ENCODE results near the gene RSAD2.
"Not testable (repeated sequence)": the region's sequence is repeated elsewhere in the genome, so short reads cannot be mapped to it uniquely, and the experiment has no call there.

The RSAD2 gene, protein sequence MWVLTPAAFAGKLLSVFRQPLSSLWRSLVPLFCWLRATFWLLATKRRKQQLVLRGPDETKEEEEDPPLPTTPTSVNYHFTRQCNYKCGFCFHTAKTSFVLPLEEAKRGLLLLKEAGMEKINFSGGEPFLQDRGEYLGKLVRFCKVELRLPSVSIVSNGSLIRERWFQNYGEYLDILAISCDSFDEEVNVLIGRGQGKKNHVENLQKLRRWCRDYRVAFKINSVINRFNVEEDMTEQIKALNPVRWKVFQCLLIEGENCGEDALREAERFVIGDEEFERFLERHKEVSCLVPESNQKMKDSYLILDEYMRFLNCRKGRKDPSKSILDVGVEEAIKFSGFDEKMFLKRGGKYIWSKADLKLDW

DNA sequence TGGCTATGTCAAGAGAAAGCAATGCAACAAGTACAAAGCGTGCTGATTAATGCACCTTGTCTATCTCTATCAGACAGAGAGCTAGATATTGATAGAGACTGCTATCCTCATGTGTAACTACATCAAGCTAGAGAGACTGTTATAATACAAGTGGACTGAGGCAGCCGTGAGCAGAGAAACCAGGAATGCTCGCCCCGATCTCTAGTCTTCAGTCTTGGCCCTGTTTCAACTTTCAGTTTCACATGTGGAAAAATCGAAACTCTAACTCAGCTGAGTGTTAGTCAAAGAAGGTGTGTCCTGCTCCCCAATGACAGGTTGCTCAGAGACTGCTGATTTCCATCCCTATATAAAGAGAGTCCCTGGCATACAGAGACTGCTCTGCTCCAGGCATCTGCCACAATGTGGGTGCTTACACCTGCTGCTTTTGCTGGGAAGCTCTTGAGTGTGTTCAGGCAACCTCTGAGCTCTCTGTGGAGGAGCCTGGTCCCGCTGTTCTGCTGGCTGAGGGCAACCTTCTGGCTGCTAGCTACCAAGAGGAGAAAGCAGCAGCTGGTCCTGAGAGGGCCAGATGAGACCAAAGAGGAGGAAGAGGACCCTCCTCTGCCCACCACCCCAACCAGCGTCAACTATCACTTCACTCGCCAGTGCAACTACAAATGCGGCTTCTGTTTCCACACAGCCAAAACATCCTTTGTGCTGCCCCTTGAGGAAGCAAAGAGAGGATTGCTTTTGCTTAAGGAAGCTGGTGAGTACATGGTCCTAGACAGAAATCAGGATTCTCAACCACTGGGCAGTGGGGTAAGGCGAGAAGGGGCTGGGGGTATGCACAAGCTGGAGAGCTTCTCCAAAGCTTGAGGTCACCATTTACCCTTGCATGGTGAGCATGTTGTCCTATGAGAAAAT is at the start of gene RSAD2:
RSAD2 (plus strand) TSS at position 376 of the 903 bp plus-strand sequence; CDS start at position 400, 24 bp downstream.
- peak; percentile 46 for DNase-seq

DNA sequence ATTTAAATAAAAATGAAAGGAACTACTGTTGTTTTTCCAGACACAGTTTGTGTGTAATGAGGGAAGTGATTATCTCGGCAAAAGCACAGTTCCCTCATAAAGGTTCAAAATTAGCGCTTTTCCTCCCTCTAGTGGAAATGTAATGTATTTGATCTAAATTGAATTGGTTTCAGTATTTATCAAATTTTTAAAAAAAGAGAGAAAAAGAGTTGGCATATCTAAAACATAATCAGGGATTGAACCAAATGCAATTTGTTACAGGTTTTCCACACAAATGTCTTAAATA is 49.3 kb upstream of the RSAD2 start:
- DNase-seq = peak; percentile 45

DNA sequence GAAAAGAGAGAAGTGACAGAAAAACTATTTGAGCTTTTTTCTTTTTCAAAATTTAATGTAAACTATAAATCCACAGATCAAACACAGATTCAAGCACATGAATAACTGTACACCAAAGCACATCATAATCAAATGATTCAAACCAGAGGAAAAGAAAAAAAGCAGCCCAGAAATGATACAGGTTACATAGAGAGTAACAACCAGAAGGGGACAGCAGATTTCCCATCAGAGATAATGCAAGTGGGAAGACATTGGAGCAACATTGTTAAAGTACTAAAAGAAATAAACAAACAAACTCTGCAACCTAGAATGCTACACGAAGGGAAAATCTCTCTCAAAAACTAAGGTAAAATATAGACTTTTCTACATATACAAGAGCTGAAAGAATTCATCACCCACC is 46.3 kb upstream of the RSAD2 start:
- DNase-seq = no peak

DNA sequence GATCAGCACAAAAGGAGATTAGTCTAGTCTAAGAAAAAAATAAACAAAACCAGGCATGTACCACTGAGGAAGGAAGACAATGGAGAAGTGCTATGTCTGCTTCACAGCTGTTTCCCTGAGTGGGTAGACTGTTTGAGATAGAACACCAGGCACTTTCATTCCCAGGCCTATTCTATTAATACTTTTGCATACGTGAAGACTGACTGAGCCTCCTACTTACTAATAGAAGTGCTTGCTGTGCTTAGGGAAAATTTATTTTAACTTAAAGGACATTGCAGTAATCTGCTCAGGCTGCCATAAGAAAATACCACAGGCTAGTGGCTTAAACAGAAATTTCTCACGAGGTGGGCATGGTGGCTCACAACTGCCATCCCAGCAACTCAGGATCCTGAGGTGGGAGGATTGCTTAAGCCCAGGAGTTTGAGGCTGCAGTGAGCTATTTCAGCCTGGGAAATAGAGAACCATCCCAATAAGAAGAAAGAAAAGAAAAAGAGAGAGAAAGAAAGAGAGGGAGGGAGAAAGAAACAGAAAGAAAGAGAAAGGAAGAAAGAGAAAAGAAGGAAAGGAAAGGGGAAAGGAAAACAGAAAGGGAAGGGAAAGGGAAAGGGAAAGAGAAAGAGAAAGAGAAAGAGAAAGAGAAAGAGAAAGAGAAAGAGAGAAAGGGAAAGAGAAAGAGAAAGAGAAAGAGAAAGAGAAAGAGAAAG is 44.8 kb upstream of the RSAD2 start:
- DNase-seq = no peak

DNA sequence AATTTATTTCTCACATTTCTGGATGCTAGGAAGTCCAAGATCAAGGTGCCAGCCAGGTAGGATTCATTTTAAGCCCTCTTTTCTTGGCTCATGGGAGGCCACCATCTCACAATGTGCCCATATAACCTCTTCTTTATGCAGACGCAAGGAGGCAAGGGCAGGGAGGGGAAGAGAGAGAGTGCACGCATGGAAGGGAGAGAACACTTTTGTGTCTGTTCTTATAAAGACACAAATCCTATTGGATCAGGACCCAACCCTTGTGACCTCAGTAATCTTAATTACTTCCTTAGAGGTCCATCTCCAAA is 44.3 kb upstream of the RSAD2 start:
- no peak for DNase-seq

DNA sequence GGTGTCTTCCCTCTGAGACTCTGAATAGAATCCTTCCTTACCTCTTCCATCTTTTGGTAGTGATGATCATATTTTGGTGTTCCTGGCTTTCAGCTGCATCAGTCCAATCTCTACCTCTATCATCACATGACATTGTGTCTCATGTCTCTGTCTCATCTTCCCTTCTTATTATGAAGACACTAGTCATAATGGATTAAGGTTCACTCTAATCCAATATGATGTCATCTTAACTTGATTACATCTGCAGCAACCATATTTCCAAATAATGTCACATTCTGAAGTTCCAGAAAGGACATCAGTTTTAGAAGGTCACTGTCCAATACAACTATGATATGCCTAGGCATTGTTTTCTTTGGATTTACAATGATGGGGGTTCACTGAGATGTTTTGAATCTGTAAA is 43.4 kb upstream of the RSAD2 start:
- no peak for DNase-seq

DNA sequence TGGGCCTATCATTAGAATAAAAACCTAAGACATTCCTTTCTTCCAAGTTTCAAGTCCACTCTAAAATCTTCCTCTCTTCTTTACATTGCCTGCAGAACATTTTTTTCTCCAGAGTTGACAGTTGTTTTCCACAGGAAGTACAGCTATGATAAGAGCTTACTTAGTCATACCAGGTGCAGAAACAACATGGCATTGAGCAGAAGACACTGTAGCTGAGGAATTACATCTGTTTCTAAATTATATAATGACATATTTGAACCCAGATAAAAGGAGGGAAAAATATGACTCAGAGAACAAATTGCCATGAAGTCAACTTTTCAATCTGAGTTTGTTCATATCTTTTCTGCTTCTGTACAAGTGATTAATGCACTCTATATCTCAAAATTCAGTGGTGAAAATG is 42.1 kb upstream of the RSAD2 start:
- DNase-seq = no peak

DNA sequence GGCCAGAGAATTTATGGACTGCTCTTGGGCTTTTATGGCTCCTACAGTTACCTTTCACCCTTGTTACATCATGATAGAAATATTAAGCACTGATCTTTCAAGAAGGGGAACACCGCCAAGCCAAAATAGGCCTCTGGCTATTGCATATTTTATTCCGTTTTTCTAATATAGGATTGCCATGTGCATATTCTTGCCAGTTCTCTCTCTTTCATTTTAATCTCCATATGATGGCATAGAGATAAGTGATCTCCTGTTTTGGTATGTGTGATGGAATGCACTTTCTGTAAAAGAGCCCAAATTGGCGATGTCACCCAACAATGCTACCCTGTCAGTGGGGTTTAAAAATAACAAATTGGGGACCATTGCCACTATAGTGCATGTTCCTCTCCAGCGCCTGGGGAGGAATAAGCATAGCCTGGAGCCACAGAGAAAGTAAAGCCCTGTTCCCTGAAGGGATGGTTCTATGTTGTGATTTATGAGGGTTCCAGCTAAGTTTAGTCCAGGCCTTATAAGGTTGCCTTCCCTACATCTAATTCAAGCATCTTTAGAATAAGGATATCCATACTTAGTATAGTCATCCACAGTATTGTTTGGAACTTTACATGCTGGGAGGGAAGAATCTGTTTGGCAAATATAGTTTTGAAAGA is 38.8 kb upstream of the RSAD2 start:
- DNase-seq = no peak

DNA sequence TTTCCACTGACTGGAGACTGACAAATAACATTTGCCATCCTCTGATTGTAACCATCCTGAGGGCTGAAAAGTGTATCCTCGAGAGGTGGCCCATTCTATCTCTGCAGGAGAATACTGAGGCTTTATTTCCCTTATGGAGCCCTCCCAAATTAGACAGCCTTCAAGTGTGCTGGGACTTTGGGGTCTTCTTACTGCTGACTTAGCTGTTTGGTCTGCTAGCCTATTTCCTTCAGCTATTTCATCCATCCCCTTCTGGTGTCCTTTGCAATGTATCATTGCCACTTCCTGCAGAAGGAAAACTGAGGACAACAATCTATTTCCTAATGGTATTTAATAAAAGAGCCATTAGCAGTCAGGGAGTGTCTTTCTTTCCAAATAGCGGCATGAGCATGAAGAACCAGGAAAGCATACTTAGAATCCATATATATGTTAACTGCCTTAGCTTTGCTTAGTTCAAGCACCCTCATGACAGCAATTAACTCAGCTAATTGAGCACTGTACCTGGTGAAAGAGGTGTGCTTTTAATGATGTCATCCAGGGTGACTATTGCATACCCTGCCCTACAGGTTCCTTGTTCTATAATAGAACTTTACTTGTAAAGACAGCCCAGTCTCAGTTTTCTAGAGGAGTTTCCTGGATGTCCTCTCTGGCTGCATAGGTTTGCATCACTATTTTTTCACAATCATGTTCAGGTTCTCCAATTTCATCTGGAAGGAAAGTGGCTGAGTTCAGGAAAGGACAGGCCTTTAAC is 35.9 kb upstream of the RSAD2 start:
- DNase-seq = no peak

DNA sequence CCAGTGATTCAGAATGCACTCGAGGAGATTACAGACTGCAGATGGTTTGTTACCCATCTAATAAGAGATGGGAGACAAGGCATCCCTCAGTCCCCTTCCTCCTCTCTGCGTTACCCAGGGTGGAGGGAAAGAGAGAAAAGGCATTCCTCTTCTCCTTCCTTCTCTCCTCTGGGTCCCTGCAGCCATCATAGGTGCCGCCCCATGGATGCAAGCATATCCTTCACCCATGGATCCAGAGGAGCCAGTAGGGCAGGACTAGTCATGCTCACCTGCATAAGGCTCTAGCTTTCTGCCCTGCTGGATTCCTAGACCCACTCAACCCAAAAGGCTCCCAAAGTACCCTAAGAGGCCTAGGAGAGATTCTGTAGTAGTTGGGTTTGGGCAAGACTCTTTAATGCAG is 32.3 kb upstream of the RSAD2 start:
- no peak for DNase-seq

DNA sequence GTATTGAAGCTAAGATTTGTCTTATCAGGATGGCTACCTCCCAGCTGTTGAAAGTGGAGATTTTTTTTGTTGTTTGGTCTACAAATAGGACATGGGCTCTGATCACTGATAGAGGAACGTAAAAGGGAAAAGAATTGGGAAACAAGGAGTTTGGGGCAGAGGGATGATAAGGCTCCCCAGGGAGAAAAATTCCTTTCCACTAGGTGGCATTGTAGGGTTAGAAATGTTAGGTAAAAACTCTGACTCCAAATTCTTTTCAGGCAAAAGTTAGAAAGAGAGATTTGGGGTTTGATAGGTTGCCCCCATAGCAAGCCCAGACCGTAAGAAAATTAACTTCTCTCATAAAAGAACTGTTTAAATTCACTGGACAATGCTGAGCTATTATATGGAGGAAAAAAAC is 31.7 kb upstream of the RSAD2 start:
- DNase-seq = no peak

DNA sequence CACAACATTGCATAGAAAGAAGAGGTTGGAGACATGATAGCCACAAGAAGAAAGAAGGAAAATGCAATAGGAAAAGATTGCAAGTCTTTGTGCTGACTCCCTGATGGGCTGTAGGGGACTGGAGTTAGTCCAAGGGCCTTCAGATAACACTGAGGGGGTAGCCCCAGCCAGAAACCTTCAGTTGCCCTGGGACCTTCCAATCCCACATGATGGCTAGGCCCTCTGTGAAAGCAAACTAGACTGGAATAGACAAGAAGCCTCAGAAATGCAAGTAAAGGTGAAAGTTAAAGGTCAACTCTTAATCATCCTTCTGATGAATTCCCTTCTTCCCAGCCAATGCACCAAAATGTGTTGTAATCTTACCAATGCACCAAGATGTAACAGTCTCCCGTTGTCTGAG is 31.0 kb upstream of the RSAD2 start:
- no peak for DNase-seq

DNA sequence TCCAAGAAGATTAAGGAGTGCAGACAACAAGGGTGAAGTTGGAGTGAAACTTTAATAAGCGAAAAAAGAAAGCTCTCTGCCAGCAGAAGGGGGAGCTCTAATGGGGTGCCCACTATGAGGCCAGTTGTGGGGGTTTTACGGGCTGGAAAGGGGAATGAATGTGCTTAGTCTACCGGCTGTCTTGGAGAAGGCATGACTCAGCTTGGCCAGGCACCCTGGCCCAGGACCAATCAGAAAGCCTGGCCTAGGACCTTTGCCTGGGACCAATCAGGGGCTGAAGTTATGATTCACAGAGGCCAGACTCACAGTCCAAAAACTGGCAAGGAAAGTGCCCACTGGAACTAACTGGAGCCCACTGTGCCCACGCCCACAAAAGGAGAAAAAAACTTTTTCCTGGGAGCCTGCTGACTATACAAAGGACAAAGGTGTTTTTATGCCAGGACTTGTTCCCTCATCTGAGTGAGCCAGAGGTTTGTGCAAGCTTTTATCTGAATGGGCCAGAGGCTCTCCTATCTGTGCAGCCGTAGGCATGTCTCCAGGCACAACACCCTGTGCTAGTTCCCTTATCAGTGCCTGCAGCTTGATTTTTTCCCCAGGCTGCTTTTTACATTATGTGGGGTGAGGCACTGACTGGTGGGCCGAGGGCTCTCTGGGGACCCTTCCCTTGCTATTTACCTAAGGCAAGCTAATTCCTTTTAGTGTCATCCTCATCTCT is 30.5 kb upstream of the RSAD2 start:
- no peak for DNase-seq

DNA sequence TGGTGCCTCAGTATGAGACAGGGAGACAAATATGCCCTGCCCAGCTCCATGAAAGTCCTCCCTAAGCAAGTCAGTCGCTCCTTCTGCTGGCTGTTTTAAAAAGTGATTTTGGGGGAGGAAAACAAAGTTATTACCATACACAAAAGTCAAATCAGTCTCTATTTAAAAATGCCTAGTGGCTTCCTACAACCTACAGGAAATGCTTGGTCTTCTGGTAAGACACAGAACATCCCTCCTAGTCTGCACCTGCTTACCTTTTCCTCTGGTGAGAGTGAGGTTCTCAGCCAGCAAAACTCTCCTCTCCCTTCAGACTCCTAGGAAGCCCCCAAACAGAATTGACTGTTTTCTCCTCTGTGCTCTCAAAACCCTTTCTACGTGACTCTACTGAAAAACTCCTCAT is 25.4 kb upstream of the RSAD2 start:
- DNase-seq = no peak

DNA sequence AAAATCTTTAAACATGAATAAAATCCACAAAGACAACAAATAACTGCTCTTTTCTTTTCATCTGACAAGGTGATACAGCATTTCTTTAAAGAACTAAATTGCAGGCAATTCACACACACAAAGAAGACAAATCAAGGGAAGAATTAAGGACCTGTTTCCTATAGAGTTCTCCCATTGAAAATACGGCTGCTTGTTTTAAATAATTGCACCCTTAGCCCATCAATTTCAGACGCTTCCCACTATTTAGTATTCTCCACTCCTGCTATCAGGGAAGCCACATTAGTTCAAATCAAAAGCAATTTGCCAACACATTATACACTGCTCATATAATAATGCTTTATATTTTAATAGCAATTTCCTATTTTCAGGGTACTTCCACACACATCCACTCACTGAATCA is 23.2 kb upstream of the RSAD2 start:
- no peak for DNase-seq

DNA sequence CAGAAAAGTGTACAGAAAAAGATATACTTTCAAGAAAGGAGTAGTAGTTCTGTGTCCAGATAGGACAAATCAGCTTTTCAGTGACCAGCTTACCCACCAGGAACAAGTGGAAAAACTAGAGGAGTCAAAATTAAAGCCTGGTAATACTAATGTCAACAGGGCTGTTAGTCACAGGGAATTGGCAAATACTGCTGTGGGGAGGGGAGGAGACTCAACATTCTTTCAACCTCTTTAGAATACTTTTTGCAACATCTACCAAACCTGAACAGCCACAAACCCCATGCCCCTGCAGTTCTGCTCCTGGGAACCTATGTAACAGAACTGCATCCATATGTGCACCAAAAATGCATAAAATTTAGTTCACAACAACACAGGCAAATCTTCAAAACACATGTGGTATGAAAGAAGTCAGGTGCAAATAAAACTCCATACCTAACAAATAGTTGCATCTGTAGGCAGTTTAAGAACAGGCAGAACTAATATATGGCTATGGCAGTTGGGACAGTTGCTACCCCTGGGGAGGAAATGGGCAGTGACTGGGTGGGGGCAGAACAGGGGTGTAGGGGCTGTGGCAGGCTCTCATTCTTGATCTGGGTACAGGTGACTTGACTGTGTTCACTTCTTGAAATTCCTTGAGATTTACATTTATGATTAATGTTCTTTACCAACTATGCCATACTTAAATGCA is 21.6 kb upstream of the RSAD2 start:
- no peak for DNase-seq

DNA sequence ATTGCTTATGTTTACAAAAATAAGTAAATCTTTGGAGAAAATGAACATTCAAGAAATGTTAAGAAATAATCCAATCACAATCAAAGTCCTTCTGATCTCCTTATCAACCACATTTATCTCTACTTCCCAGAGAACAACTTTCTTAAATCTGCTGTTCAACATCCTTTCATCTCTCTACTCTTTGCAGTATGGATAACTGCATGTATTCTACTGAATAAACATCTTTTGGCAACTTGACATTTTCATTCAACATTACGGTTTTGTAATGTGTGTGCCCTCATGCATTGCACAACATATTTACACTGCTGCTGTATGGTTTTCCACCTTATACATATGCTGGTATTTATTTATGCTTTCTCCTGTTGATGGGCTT is 21.0 kb upstream of the RSAD2 start:
- DNase-seq = no peak

DNA sequence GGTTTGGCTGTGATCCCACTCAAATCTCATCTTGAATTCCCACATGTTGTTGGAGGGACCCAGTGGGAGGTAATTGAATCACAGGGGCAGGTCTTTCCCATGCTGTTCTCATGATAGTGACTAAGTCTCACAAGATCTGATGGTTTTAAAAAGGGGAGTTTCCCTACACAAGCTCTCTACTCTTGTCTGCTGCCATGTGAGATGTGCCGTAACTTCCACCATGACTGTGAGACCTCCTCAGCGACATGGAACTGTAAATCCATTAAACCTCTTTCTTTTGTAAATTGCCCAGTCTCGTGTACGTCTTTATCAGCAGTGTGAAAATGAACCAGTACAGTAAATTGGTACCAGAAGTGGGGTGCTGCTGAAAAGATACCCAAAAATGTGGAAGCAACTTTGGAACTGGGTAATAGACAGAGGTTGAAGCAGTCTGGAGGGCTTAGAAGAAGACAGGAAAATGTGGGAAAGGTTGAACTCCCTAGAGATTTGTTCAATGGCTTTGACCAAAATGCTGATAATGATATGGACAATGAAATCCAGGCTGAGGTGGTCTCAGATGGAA is 19.0 kb upstream of the RSAD2 start:
- not testable (repeated sequence) for DNase-seq

DNA sequence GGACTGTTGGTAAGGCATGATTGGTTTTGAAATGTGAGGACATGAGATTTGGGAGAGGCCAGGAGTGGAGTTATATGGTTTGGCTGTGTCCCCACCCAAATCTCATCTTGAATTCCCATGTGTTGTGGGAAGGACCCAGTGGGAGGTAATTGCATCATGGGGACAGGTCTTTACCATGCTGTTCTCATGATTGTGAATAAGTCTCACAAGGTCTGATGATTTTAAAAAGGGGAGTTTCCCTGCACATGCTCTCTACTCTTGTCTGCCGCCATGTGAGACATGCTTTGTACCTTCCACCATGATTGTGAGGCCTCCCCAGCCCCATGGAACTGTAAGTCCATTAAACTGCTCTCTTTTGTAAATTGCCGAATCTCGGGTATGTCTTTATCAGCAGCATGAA is 17.3 kb upstream of the RSAD2 start:
- no peak for DNase-seq

DNA sequence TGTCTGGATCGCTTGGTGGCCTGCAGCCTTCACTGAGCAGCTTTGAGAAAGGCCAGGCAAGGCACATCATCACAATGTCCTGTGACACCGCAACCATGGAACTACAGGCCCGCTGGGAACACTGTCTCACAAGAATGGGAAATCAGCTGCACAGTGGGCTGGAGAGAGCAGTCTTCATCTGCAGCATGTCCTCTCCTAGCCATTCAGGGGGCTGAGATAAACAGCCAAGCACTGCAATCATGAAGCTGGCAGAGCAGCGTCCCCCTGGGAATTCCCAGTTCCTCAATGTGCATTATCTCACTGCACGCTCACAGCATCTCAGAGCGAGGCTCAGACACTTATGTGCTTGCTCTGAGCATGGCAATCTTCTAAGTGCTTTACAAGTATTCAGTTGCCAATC is 13.8 kb upstream of the RSAD2 start:
- DNase-seq = no peak

DNA sequence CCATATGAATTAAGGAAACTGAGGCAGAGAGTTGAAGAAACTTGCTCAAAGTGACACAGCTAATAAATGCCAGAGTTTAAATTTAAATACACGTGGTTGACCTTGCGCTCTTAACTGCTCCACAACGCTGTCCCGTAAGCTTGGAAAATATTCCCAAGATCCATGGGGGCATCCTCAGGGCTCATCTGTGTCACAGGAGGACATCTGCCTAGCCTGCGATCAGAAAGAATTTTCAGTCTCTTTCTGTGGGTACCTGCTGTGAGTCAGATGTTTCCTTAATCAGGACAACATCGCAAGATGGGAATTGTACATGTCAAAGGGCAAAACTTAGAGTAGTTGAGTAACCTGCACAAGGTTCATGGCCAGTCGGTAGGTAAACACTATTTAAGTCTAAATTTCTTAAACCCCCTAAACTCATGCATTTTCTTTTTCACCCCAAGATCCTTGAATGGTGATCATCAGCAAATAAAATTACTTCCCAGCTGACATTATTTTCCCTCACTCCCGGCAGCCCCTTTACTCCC is 13.3 kb upstream of the RSAD2 start:
- DNase-seq = no peak
